Measurements from ENCODE around the gene AMHR2. TPM values are rescaled to one million over a fixed set of nuclear protein-coding genes. Genes with fewer than 3 reads are reported as not detected.
"Not testable (repeated sequence)": the region's sequence is repeated elsewhere in the genome, so short reads cannot be mapped to it uniquely, and the experiment has no call there.

AMHR2 gene
- total RNA-seq, 1 donor from 2014 or later = not detected

GRCh38 chr12:53381731-53382630 lies 41.7 kb upstream of the AMHR2 start:
- no peaks in the 10 kb centered on the region for H3K9me3 ChIP-seq (ENCODE audit: control insufficient read depth in 3 of 3, low read length in 3 of 3)
- H3K9ac ChIP-seq (ENCODE audit: low read depth in 1 of 3, low read length in 3 of 3) = peak overlapping the region; percentile 23 to 72 (median 59)
- peak overlapping the region; percentile 78 for H3K27ac ChIP-seq (ENCODE audit: low read depth, low read length)
- H3K4me1 ChIP-seq (ENCODE audit: control insufficient read depth in 3 of 3, insufficient read depth in 3 of 3, low read length in 3 of 3) = peaks cover 39 to 50% (median 49%) of the 10 kb centered on the region in 3 donors
- H3K27me3 ChIP-seq (ENCODE audit: control insufficient read depth in 3 of 3, insufficient read depth in 3 of 3, low read length in 3 of 3) = no peaks in the 10 kb centered on the region
- peaks cover 22 to 27% (median 27%) of the 10 kb centered on the region in 3 donors for H3K36me3 ChIP-seq (ENCODE audit: control insufficient read depth in 3 of 3, insufficient read depth in 3 of 3, low read length in 3 of 3)
- peak overlapping the region; percentile 60 to 80 (median 65) for H3K4me3 ChIP-seq (ENCODE audit: low read length in 3 of 3)

GRCh38 chr12:53383258-53383657 lies 40.4 kb upstream of the AMHR2 start:
- no peak overlapping the region for H3K27ac ChIP-seq (ENCODE audit: low read depth, low read length)
- H3K27me3 ChIP-seq (ENCODE audit: control insufficient read depth in 3 of 3, insufficient read depth in 3 of 3, low read length in 3 of 3) = no peaks in the 10 kb centered on the region
- H3K4me3 ChIP-seq (ENCODE audit: low read length in 3 of 3) = peak overlapping the region; percentile 54 to 67 (median 65)
- H3K9ac ChIP-seq (ENCODE audit: low read depth in 1 of 3, low read length in 3 of 3) = peak overlapping the region in 2 of 3 donors; percentile 32 to 72
- H3K36me3 ChIP-seq (ENCODE audit: control insufficient read depth in 3 of 3, insufficient read depth in 3 of 3, low read length in 3 of 3) = peaks cover 22 to 31% (median 27%) of the 10 kb centered on the region in 3 donors
- peaks cover 42 to 59% (median 58%) of the 10 kb centered on the region in 3 donors for H3K4me1 ChIP-seq (ENCODE audit: control insufficient read depth in 3 of 3, insufficient read depth in 3 of 3, low read length in 3 of 3)
- H3K9me3 ChIP-seq (ENCODE audit: control insufficient read depth in 3 of 3, low read length in 3 of 3) = no peaks in the 10 kb centered on the region

DNA sequence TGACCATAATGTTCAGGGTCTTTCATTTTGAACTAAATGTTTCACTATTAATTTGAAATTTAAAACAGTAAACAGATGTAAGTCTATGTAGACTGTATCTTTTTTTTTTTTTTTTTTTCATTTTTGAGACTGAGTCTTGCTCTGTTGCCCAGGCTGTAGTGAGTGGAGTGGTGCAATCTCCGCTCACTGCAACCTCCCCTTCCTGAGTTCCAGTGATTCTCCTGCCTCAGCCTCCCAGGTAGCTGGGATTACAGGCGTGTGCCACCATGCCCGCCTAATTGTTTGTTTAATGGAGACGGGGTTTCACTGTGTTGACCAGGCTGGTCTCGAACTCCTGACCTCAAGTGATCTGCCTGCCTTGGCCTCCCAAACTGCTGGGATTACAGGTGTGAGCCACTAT lies 37.3 kb upstream of the AMHR2 start:
- Histone ChIP-seq H3K4me3 (ENCODE audit: low read length in 3 of 3) (peak overlapping the region in 1 of 3 donors; percentile 4), H3K4me1 (ENCODE audit: control insufficient read depth in 3 of 3, insufficient read depth in 3 of 3, low read length in 3 of 3) (peaks cover 41 to 67% (median 62%) of the 10 kb centered on the region in 3 donors), H3K27ac (ENCODE audit: low read depth, low read length) (peak overlapping the region; percentile 19), H3K9ac (ENCODE audit: low read depth in 1 of 3, low read length in 3 of 3) (peak overlapping the region in 1 of 3 donors; percentile 69), H3K36me3 (ENCODE audit: control insufficient read depth in 3 of 3, insufficient read depth in 3 of 3, low read length in 3 of 3) (peaks cover 22 to 29% (median 27%) of the 10 kb centered on the region in 3 donors)
- H3K9me3 ChIP-seq (ENCODE audit: control insufficient read depth in 3 of 3, low read length in 3 of 3); H3K27me3 ChIP-seq (ENCODE audit: control insufficient read depth in 3 of 3, insufficient read depth in 3 of 3, low read length in 3 of 3): not testable (repeated sequence)

DNA sequence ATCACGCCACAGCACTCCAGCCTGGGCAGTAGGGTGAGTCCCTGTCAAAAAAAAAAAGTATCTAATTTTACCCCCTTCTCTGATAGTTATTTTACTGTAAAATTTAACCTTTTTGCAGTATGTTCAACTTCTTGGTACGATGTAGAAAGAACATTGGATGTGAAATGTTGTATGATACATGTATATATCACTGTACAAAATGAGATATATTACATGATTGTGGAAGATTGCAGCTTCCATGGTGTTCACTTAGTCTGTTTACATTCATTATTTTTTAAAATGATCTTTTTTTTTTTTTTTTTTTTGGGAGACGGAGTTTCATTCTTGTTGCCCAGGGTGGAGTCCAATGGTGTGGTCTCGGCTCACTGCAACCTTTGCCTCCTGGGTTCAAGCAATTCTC lies 34.7 kb upstream of the AMHR2 start:
- peaks cover 17 to 44% (median 38%) of the 10 kb centered on the region in 3 donors for H3K4me1 ChIP-seq (ENCODE audit: control insufficient read depth in 3 of 3, insufficient read depth in 3 of 3, low read length in 3 of 3)
- no peak overlapping the region for H3K4me3 ChIP-seq (ENCODE audit: low read length in 3 of 3)
- H3K36me3 ChIP-seq (ENCODE audit: control insufficient read depth in 3 of 3, insufficient read depth in 3 of 3, low read length in 3 of 3) = peaks cover 0 to 7% (median 6%) of the 10 kb centered on the region in 3 donors
- H3K9ac ChIP-seq (ENCODE audit: low read depth in 1 of 3, low read length in 3 of 3) = no peak overlapping the region
- no peaks in the 10 kb centered on the region for H3K27me3 ChIP-seq (ENCODE audit: control insufficient read depth in 3 of 3, insufficient read depth in 3 of 3, low read length in 3 of 3)
- no peaks in the 10 kb centered on the region for H3K9me3 ChIP-seq (ENCODE audit: control insufficient read depth in 3 of 3, low read length in 3 of 3)
- peak overlapping the region; percentile 63 for H3K27ac ChIP-seq (ENCODE audit: low read depth, low read length)

DNA sequence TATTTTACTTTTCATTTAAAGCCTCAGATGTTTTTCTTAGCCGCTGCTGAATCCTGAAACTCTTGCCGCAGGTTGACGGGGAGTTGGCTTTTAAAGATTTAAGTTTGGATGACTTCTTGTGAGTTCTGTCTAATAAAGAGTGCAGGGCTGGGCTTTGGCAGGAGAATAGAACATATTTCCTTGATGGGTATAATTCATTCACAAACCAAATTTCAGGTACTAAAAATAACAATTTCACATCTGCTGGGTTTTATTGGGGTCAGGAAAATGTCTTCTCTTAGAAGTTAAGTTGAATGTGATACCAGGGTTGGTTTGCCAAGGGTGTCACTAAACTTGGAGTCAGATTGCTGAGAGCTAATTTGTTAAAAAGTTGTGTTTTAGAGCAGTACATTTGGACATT lies 34.0 kb upstream of the AMHR2 start:
- H3K27me3 ChIP-seq (ENCODE audit: control insufficient read depth in 3 of 3, insufficient read depth in 3 of 3, low read length in 3 of 3) = no peaks in the 10 kb centered on the region
- H3K4me3 ChIP-seq (ENCODE audit: low read length in 3 of 3) = peak overlapping the region in 1 of 3 donors; percentile 1
- H3K4me1 ChIP-seq (ENCODE audit: control insufficient read depth in 3 of 3, insufficient read depth in 3 of 3, low read length in 3 of 3) = peaks cover 14 to 37% (median 33%) of the 10 kb centered on the region in 3 donors
- peaks cover 0 to 7% (median 1%) of the 10 kb centered on the region in 3 donors for H3K36me3 ChIP-seq (ENCODE audit: control insufficient read depth in 3 of 3, insufficient read depth in 3 of 3, low read length in 3 of 3)
- H3K27ac ChIP-seq (ENCODE audit: low read depth, low read length) = peak overlapping the region; percentile 25
- no peaks in the 10 kb centered on the region for H3K9me3 ChIP-seq (ENCODE audit: control insufficient read depth in 3 of 3, low read length in 3 of 3)
- H3K9ac ChIP-seq (ENCODE audit: low read depth in 1 of 3, low read length in 3 of 3) = peak overlapping the region in 1 of 3 donors; percentile 23

- Histone ChIP-seq H3K27ac (ENCODE audit: low read depth, low read length) (peak overlapping the region; percentile 19), H3K4me1 (ENCODE audit: control insufficient read depth in 3 of 3, insufficient read depth in 3 of 3, low read length in 3 of 3) (peaks cover 14 to 32% (median 23%) of the 10 kb centered on the region in 3 donors), H3K27me3 (ENCODE audit: control insufficient read depth in 3 of 3, insufficient read depth in 3 of 3, low read length in 3 of 3) (no peaks in the 10 kb centered on the region), H3K36me3 (ENCODE audit: control insufficient read depth in 3 of 3, insufficient read depth in 3 of 3, low read length in 3 of 3) (peaks cover 0 to 4% (median 0%) of the 10 kb centered on the region in 3 donors), H3K9ac (ENCODE audit: low read depth in 1 of 3, low read length in 3 of 3) (no peak overlapping the region), H3K9me3 (ENCODE audit: control insufficient read depth in 3 of 3, low read length in 3 of 3) (no peaks in the 10 kb centered on the region), H3K4me3 (ENCODE audit: low read length in 3 of 3) (no peak overlapping the region)
Measured at GRCh38 chr12:53391724-53392123, 31.9 kb upstream of the AMHR2 start.

GRCh38 chr12:53399896-53400295 lies 23.8 kb upstream of the AMHR2 start:
- Histone ChIP-seq H3K9me3 (ENCODE audit: control insufficient read depth in 3 of 3, low read length in 3 of 3) (no peaks in the 10 kb centered on the region), H3K27ac (ENCODE audit: low read depth, low read length) (no peak overlapping the region), H3K36me3 (ENCODE audit: control insufficient read depth in 3 of 3, insufficient read depth in 3 of 3, low read length in 3 of 3) (peaks cover 0 to 3% (median 2%) of the 10 kb centered on the region in 3 donors), H3K9ac (ENCODE audit: low read depth in 1 of 3, low read length in 3 of 3) (no peak overlapping the region), H3K4me1 (ENCODE audit: control insufficient read depth in 3 of 3, insufficient read depth in 3 of 3, low read length in 3 of 3) (no peaks in the 10 kb centered on the region), H3K27me3 (ENCODE audit: control insufficient read depth in 3 of 3, insufficient read depth in 3 of 3, low read length in 3 of 3) (no peaks in the 10 kb centered on the region), H3K4me3 (ENCODE audit: low read length in 3 of 3) (no peak overlapping the region)

DNA sequence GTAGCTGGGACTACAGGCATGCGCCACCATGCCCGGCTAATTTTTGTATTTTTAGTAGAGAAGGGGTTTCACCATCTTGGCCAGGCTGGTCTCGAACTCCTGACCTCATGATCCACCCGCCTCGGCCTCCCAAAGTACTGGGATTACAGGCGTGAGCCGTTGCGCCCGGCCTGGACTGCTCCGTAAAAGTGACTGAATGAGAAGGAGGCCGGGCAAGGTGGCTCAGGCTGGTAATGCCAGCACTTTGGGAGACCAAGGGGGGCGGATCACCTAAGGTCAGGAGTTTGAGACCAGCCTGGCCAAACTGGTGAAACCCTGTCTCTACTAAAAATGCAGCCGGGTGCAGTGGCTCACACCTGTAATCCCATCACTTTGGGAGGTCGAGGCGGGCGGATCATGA lies 21.3 kb upstream of the AMHR2 start:
- H3K27me3 ChIP-seq (ENCODE audit: control insufficient read depth in 3 of 3, insufficient read depth in 3 of 3, low read length in 3 of 3); H3K36me3 ChIP-seq (ENCODE audit: control insufficient read depth in 3 of 3, insufficient read depth in 3 of 3, low read length in 3 of 3); H3K27ac ChIP-seq (ENCODE audit: low read depth, low read length); H3K4me1 ChIP-seq (ENCODE audit: control insufficient read depth in 3 of 3, insufficient read depth in 3 of 3, low read length in 3 of 3); H3K4me3 ChIP-seq (ENCODE audit: low read length in 3 of 3); H3K9ac ChIP-seq (ENCODE audit: low read depth in 1 of 3, low read length in 3 of 3); H3K9me3 ChIP-seq (ENCODE audit: control insufficient read depth in 3 of 3, low read length in 3 of 3): not testable (repeated sequence)

DNA sequence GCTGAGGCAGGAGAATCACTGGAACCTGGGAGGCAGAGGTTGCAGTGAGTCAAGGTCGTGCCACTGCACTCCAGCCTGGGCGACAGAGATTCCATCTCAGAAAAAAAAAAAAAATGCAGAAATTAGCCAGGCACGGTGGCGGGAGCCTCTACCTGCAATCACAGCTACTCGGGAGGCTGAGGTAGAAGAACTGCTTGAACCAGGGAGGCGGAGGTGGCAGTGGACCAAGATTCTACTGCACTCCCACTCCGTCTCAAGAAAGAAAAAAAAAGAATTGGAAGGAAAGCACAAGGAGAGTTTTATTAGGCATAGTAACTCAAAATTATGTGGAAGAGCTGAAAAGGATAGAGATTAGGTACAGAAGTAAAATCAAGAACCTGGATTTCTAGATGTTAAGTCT lies 20.8 kb upstream of the AMHR2 start:
- Histone ChIP-seq H3K4me1 (ENCODE audit: control insufficient read depth in 3 of 3, insufficient read depth in 3 of 3, low read length in 3 of 3) (no peaks in the 10 kb centered on the region), H3K4me3 (ENCODE audit: low read length in 3 of 3) (no peak overlapping the region), H3K27ac (ENCODE audit: low read depth, low read length) (no peak overlapping the region), H3K9ac (ENCODE audit: low read depth in 1 of 3, low read length in 3 of 3) (no peak overlapping the region), H3K36me3 (ENCODE audit: control insufficient read depth in 3 of 3, insufficient read depth in 3 of 3, low read length in 3 of 3) (peaks cover 3 to 6% (median 4%) of the 10 kb centered on the region in 3 donors), H3K27me3 (ENCODE audit: control insufficient read depth in 3 of 3, insufficient read depth in 3 of 3, low read length in 3 of 3) (no peaks in the 10 kb centered on the region), H3K9me3 (ENCODE audit: control insufficient read depth in 3 of 3, low read length in 3 of 3) (no peaks in the 10 kb centered on the region)

DNA sequence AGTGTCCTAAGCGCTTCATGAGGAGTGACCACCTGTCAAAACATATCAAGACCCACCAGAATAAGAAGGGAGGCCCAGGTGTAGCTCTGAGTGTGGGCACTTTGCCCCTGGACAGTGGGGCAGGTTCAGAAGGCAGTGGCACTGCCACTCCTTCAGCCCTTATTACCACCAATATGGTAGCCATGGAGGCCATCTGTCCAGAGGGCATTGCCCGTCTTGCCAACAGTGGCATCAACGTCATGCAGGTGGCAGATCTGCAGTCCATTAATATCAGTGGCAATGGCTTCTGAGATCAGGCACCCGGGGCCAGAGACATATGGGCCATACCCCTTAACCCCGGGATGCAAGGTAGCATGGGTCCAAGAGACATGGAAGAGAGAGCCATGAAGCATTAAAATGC lies 12.7 kb upstream of the AMHR2 start:
- Histone ChIP-seq H3K4me3 (ENCODE audit: low read length in 3 of 3) (no peak overlapping the region), H3K36me3 (ENCODE audit: control insufficient read depth in 3 of 3, insufficient read depth in 3 of 3, low read length in 3 of 3) (peaks cover 20 to 34% (median 34%) of the 10 kb centered on the region in 3 donors), H3K9ac (ENCODE audit: low read depth in 1 of 3, low read length in 3 of 3) (no peak overlapping the region), H3K27ac (ENCODE audit: low read depth, low read length) (no peak overlapping the region), H3K4me1 (ENCODE audit: control insufficient read depth in 3 of 3, insufficient read depth in 3 of 3, low read length in 3 of 3) (no peaks in the 10 kb centered on the region), H3K27me3 (ENCODE audit: control insufficient read depth in 3 of 3, insufficient read depth in 3 of 3, low read length in 3 of 3) (no peaks in the 10 kb centered on the region), H3K9me3 (ENCODE audit: control insufficient read depth in 3 of 3, low read length in 3 of 3) (no peaks in the 10 kb centered on the region)
